IPS DF 4.7 (cell line): ENCODE data around the gene TDP1.

ENCODE experiments used
- DNase-seq: peaks from one replicate; pipeline ENCODE4 v3.0.0-alpha.2; 2013; ENCODE audit warnings: low spot score; ENCODE audit errors: extremely low read depth

The TDP1 gene

DNA sequence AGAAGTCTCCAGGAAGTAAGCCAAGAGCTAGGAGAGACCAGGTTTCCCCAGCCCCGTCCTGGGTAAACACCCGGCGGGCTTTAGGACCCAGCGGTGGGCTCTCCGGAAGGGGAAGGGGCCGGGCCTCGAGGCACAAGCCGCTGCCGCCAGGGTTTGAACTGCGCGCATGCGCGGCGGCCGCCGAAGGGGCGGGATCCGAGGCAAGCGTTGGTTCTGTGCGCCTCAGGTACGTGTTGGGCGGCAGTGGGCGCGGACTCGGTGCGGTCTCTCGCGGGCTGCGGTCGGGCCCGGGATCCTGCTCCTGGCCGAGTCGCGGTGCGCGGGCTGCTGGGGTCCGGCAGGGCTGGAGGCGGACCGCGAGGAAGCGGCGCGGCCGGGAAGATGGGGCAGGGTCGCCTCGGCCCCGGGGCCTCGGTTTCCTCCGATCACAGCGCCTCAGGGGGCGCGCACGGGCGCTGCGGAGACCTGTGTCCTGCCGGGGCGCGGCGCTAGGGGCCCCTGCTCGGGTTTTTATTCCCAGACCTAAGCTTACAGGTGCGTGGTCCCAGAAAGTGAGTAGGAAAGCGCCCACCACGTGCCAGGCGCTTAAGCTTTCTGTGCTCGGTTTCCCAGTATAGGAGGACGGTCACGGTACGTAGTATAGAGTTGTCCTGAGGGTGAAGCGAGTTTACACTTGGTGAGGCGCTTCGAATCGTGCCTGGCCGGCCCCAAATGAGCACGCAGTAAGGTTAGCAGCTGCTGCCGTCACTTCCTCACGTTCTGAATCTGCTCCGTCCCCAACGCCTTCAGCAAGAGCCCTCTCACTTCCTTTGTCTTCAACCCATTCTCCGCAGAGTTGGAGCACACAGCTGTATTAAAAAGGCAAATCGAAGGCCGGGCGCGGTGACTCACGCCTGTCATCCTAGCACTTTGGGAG, at the start of gene TDP1:
Gene TDP1, plus strand, starts transcription at position 183 of the 916 bp plus-strand sequence. CDS start 7,188 bp downstream, outside the sequence.
- no peak for DNase-seq

GRCh38 chr14:89906000-89906399, 49.7 kb upstream of the TDP1 start:
- DNase-seq, result no peak

- DNase-seq, result no peak
Observed at GRCh38 chr14:89907655-89908054, 48.1 kb upstream of the TDP1 start.

DNA sequence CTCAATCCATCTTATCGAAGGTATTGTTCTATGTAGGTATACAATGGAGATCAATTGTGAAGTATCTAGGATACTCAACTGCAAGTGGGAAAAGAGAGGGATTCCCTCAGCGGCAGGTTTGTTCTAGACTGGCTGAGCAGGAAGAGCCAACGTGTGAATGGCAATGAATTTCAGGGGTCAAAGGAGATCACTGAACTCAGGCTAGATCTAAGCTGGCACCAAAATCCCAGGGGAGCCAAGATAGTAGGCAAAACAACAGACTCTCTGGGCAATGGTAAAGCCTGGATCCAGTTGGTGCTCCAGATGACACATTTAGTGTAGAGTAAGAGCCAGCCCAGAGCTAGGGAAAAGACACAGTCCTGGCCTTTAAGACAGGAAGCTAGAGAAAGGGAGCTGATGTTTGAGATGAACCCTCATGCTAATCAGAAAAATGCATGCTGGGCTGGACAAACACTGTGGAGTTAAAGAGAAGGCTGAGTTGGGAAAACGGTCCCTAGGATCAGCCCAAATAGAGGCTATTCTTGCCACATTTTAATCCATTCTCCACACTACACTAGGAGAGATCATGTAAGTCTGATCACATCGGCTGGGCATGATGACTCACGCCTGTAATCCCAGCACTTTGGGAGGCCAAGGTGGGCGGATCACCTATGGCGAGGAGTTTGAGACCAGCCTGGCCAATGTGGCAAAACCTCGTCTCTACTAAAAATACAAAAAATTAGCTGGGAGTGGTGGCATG, 46.8 kb upstream of the TDP1 start:
- no peak for DNase-seq

- no peak for DNase-seq
Observed at GRCh38 chr14:89909586-89909985, 46.1 kb upstream of the TDP1 start.

- no peak for DNase-seq
Observed at GRCh38 chr14:89910691-89911009, 45.1 kb upstream of the TDP1 start.

GRCh38 chr14:89911010-89911919, 44.5 kb upstream of the TDP1 start:
- peak; percentile 49 for DNase-seq

- no peak for DNase-seq
Observed at GRCh38 chr14:89912221-89912620, 43.5 kb upstream of the TDP1 start.

DNA sequence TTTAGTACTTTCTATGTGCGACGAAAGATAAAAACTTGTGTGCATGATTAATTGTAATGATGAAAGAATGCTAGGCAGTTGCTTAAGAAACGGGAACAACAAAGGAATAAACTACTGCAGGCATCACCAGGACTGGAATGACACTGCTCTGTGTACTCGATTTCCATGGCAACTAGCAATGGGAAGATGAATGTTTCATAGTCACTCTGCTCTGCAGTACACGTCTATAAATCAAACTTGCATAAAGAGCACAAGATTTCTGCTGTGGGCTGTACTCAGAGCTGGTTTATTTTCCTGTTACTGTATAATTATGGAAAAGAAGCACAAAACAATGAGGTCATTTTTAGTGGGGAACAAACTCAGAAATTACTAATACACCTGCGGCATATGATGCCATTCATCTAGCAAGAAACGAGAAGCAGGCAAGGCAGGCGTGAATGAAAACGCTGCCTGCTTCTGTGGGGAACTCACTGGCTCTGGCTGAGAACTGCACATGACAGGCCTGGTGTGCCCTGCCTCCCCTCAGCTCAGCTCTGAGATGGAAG, 43.0 kb upstream of the TDP1 start:
- DNase-seq, result no peak

GRCh38 chr14:89915114-89915878, 40.4 kb upstream of the TDP1 start:
- no peak for DNase-seq

GRCh38 chr14:89918721-89919120, 37.0 kb upstream of the TDP1 start:
- DNase-seq, result no peak

DNA sequence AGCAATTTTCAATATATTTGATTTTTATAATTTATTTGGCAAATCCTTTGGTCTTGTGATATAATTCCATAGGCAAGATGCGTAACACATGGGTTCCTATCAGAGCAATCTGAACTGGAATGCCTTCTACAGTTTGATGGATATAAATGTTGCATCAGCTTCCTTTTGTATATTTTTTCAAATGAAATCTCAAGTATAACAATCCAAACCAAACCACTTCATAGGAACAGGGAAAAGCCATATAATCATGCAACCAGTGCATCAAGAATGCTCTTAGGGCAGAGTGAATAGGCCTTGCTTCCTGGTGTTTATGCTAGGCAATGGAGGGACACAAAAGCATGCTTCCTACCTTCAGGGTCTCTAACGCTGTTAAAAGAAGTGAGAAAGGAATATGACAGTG, 35.7 kb upstream of the TDP1 start:
- DNase-seq, result no peak

DNA sequence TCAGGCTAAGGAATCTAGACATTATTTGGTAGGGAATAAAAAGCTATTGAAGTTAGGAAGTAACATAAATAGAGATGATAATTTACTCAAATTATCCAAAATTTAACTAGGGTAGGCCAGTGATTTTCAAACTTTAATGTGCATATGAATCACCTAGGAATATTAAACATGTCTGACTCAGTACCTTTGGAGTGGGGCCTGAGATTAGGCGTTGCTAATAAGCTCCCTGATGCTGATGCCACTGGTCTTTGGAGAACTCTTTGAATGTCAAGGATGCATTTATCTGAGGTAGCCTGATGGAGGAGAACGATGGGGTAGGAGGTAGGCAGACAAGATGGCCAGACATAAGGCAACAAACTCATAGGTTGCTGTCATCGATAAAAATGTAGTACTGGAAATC, 34.4 kb upstream of the TDP1 start:
- DNase-seq, result no peak

GRCh38 chr14:89922031-89922907, 33.5 kb upstream of the TDP1 start:
- DNase-seq, result no peak

- DNase-seq, result no peak
Observed at GRCh38 chr14:89924268-89924667, 31.5 kb upstream of the TDP1 start.

DNA sequence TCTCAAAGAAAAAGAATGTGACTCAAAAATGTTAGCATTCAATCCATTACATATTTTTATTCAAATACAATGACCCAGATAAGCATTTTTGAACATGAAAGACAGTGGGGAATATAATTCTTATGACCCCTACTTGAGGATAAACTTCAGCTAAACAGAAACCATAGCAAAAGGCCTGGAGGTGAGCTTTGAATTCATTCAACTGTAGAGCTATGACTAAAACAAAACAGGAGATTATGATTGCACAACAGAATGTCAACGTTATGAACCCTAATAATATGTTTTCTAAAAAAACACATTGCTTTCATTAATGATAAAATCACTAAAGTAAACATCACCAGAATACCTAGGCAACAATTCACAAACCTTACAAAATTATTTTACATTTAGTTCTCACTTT, 29.0 kb upstream of the TDP1 start:
- no peak for DNase-seq

DNA sequence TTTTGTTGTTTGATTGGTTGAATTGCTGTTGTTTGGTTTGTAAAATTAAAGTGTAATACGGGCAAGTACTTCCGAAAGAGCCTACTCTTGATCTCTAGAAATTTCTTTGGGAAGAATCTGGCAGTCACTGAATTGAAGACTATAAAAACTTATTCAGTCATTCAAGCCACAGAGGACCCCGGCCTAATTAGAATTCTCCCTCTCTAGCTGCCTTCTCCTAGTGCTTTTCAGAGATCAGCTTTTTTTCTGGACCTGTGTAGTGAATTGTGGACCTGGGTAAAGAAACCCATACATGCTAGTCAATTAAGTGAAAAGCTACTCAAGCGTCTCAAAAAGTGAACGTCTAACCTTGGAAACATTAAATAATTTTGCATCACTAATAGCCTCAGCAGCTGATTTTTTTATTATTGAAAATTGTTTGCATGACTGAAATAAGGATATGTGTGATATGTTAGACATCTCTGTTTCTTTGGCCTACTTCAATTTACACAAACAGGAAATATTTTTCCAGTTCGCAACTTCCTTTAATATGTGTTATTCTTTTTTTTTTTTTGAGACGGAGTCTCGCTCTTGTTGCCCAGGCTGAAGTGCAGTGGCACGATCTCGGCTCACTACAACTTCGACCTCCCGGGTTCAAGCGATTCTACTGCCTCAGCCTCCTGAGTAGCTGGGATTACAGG, 28.4 kb upstream of the TDP1 start:
- no peak for DNase-seq

- DNase-seq, result no peak
Observed at GRCh38 chr14:89933002-89933401, 22.7 kb upstream of the TDP1 start.

DNA sequence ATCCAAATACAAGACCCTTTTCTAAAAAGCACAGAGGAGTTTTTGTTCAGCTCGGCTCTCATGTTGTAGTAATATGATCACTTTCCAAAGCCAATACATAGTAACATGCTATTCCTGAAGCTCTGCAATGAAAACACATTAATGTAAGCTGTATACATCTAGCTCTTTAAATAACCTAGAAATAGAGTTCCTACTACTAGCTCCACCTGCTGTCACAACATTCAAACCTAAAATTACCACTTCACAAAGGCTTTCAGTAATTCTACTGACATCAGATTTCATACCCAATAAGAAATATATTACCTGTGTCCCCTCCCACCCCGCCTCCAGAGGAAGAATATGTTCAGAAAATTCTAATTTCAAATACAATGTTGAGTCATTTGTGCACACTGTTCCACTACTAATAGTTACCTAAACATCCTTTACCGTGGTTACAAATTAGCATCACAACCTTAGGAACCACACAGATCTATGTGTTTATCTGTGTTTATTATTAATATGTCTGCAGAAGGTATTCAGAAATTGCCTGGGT, 19.0 kb upstream of the TDP1 start:
- no peak for DNase-seq
